H1 (cell line): ENCODE results near the gene CCL17. TPM values are rescaled to one million over a fixed set of nuclear protein-coding genes. Genes with fewer than 3 reads are reported as not detected.

Experiments used
- ASH2L ChIP-seq: fragments of 200-600, 300-600 bp; sonication (generic); IDR thresholded peaks from one replicate; pipeline ENCODE4 v1.7.1; 2017; ENCODE audit warnings: low read length
- CBX8 ChIP-seq: fragments of 300-800, 300-1000 bp; sonication (generic); IDR thresholded peaks from 2 replicates; pipeline ENCODE4 v1.7.1; 2016; ENCODE audit warnings: low read depth, low read length, borderline replicate concordance
- CHD1 ChIP-seq: IDR thresholded peaks from 2 replicates; pipeline ENCODE4 v1.6.1; 2012; ENCODE audit warnings: low read depth, low read length, improper control_type of control experiment
- CHD2 ChIP-seq: IDR thresholded peaks from 2 replicates; pipeline ENCODE4 v1.6.1; 2012; ENCODE audit warnings: low read length, improper control_type of control experiment
- EGR1 ChIP-seq: IDR thresholded peaks from 2 replicates; pipeline ENCODE4 v1.6.1; 2011; ENCODE audit warnings: low read depth, low read length, borderline replicate concordance
- FOSL1 ChIP-seq: IDR thresholded peaks from 2 replicates; pipeline ENCODE4 v1.6.1; 2011; ENCODE audit warnings: mild to moderate bottlenecking, low read depth, low read length, moderate library complexity; ENCODE audit not compliant: insufficient read depth
- HDAC6 ChIP-seq: IDR thresholded peaks from one replicate; pipeline ENCODE4 v1.7.1; 2012; ENCODE audit warnings: low read depth, mild to moderate bottlenecking, inconsistent platforms, low read length, moderate library complexity
- JUND ChIP-seq: IDR thresholded peaks from 2 replicates; pipeline ENCODE4 v1.6.1; 2011; ENCODE audit warnings: mild to moderate bottlenecking, improper control_type of control experiment, low read length
- KDM1A ChIP-seq: fragments of 200-600, 300-600 bp; sonication (generic); IDR thresholded peaks from 2 replicates; pipeline ENCODE4 v1.7.1; 2016; ENCODE audit warnings: mild to moderate bottlenecking, low read length, borderline replicate concordance
- KDM5A ChIP-seq: fragments of 200-600 bp; IDR thresholded peaks from 2 replicates; pipeline ENCODE4 v1.7.1; 2012; ENCODE audit warnings: mild to moderate bottlenecking, low read length, inconsistent platforms, mixed read lengths
- RNF2 ChIP-seq: fragments of 200-900, 300-1000 bp; sonication (generic); IDR thresholded peaks from 2 replicates; pipeline ENCODE4 v1.7.1; 2016; ENCODE audit warnings: borderline replicate concordance, low read depth, mild to moderate bottlenecking, antibody characterized with exemption, low read length; ENCODE audit not compliant: poor library complexity, severe bottlenecking; ENCODE audit errors: missing control alignments
- RXRA ChIP-seq: IDR thresholded peaks from 2 replicates; pipeline ENCODE4 v1.6.1; 2011; ENCODE audit warnings: low read depth, mild to moderate bottlenecking, low read length, moderate library complexity; ENCODE audit not compliant: insufficient read depth
- SAP30 ChIP-seq: fragments of 300-600 bp; sonication (generic); IDR thresholded peaks from 2 replicates; pipeline ENCODE4 v1.7.1; 2012; ENCODE audit warnings: low read length, moderate library complexity, mild to moderate bottlenecking, inconsistent platforms; ENCODE audit not compliant: insufficient read depth, insufficient replicate concordance
- SIX5 ChIP-seq: IDR thresholded peaks from 2 replicates; pipeline ENCODE4 v1.6.1; 2011; ENCODE audit warnings: mild to moderate bottlenecking, low read depth, low read length
- SP2 ChIP-seq: IDR thresholded peaks from 2 replicates; pipeline ENCODE4 v1.6.1; 2012; ENCODE audit warnings: mild to moderate bottlenecking, low read length, inconsistent platforms
- SRF ChIP-seq: IDR thresholded peaks from 2 replicates; pipeline ENCODE4 v1.6.1; 2011; ENCODE audit warnings: mild to moderate bottlenecking, low read depth, low read length, moderate library complexity
- SUZ12 ChIP-seq: fragments of 200-600 bp; sonication (generic); IDR thresholded peaks from 2 replicates; pipeline ENCODE4 v1.6.1; 2012; ENCODE audit warnings: mild to moderate bottlenecking, inconsistent platforms, low read length, moderate library complexity, mixed read lengths
- TBP ChIP-seq: IDR thresholded peaks from 2 replicates; pipeline ENCODE4 v1.6.1; 2011; ENCODE audit warnings: low read depth, low read length, improper control_type of control experiment
- YY1 ChIP-seq: IDR thresholded peaks from 2 replicates; pipeline ENCODE4 v1.6.1; 2011; ENCODE audit warnings: low read depth, mild to moderate bottlenecking, low read length
- polyA plus RNA-seq, 7 experiments: library from polyadenylated mRNA; depleted of rRNA in 3 of 7; stranded (reverse) in 5 of 7; unstranded in 2 of 7; fragments of >200 nt in 5 of 7; fragments of 200-250 nt in 2 of 7; gene quantifications; 1 replicate in 5 of 7; 2 replicates in 1 of 7; 4 replicates in 1 of 7; pipeline versions ENCODE4 v1.2.1 to v1.2.3, GENCODE V29; 2011 to 2013; ENCODE audit warnings: missing spikeins in 2 of 7, mixed read lengths in 2 of 7
- total RNA-seq: library from RNA; stranded (reverse); fragmentation: NEBNext Ultra II Directional; extraction: Animal tissue kit (Norgen Biotek cat#: 25700); gene quantifications from 2 replicates; pipeline ENCODE4 v1.2.1, GENCODE V29; 2021
- TF ChIP-seq, protein P1 (sequence below), 3 experiments: IDR thresholded peaks; 1 replicate in 2 of 3; 2 replicates in 1 of 3; pipeline versions ENCODE4 v1.5.1 to v1.6.1; 2011; ENCODE audit warnings: low read length in 3 of 3, mild to moderate bottlenecking in 3 of 3, inconsistent platforms in 2 of 3, low read depth in 1 of 3, moderate library complexity in 1 of 3; ENCODE audit not compliant: insufficient read depth in 1 of 3; ENCODE audit errors: control extremely low read depth in 1 of 3
- TF ChIP-seq, protein P2 (sequence below): IDR thresholded peaks from 2 replicates; pipeline ENCODE4 v1.6.1; 2011; ENCODE audit warnings: low read length, improper control_type of control experiment

Gene CCL17
- total and polyA plus RNA-seq, 2 of the 8 experiments (the other 6 are each of a cell fraction or from before 2014, with no cell fraction given), result not detected

DNA sequence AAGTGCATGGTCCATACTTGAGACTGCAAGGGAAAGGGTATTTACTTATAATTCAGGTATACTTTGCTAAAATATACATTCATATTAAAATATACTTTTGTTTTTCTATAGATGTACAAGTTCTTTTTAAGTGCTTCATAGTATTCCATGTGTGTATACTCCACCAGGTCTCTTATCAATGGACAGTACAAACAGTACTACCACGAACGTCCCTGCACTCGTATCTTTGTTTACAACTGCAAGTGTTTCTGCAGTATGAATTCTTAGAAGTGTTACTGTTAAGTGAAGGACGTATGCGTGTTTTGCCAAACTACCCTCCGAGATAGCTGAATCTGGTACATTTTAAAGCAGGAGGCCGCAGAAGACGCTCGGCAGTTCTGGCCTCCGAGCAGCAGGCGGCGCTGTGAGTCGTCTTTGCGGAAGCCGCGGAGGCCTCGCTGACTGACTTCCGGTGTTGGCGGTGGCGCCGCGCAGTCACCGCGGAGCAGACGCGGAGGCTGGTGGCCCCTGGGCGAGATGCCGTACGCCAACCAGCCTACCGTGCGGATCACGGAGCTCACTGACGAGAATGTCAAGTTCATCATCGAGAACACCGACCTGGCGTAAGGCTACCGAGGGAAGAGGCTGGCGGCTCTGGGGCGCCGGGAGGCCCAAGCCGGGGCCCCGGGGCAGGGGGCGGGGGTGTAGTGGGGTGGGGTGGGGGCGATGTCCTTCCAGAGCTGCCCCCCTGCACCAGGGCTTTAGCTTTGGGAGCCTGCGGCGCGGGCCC, 57.8 kb downstream of the CCL17 start, which contains the start of gene POLR2C (continued):
- TF ChIP-seq SP2 (peak; percentile 84), SRF (0 out of 2 replicates have a peak, but pooled peaks have one; percentile 21), SAP30 (no peak), KDM5A (0 out of 2 replicates have a peak, but pooled peaks have one; percentile 28), HDAC6 (no peak), ASH2L (peak; percentile 60), EGR1 (peak; percentile 92), KDM1A (no peak), TBP (peak; percentile 95), JUND (no peak), SIX5 (no peak), SUZ12 (no peak), RXRA (no peak), CHD1 (no peak), RNF2 (no peak), YY1 (peak; percentile 42; the same call in 1 of the 2 replicates), CBX8 (no peak), CHD2 (peak; percentile 64; the same call in 1 of the 2 replicates), FOSL1 (no peak)
- TF ChIP-seq, protein P1, sequence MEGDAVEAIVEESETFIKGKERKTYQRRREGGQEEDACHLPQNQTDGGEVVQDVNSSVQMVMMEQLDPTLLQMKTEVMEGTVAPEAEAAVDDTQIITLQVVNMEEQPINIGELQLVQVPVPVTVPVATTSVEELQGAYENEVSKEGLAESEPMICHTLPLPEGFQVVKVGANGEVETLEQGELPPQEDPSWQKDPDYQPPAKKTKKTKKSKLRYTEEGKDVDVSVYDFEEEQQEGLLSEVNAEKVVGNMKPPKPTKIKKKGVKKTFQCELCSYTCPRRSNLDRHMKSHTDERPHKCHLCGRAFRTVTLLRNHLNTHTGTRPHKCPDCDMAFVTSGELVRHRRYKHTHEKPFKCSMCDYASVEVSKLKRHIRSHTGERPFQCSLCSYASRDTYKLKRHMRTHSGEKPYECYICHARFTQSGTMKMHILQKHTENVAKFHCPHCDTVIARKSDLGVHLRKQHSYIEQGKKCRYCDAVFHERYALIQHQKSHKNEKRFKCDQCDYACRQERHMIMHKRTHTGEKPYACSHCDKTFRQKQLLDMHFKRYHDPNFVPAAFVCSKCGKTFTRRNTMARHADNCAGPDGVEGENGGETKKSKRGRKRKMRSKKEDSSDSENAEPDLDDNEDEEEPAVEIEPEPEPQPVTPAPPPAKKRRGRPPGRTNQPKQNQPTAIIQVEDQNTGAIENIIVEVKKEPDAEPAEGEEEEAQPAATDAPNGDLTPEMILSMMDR (IDR thresholded peaks at IDR 0.05; ENCODE audit: control extremely low read depth in 1 of 3, insufficient read depth in 1 of 3, low read depth in 1 of 3, low read length in 3 of 3), result peak; percentile 86 to 97 (median 94)
- TF ChIP-seq, protein P2, sequence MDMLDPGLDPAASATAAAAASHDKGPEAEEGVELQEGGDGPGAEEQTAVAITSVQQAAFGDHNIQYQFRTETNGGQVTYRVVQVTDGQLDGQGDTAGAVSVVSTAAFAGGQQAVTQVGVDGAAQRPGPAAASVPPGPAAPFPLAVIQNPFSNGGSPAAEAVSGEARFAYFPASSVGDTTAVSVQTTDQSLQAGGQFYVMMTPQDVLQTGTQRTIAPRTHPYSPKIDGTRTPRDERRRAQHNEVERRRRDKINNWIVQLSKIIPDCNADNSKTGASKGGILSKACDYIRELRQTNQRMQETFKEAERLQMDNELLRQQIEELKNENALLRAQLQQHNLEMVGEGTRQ, result no peak
